ENCODE measurements around the gene TLL2.

- no peak for TF ChIP-seq CTCF (conservative IDR thresholded peaks at IDR 0.05; ENCODE audit: low read depth, low read length)
- TF ChIP-seq EZH2 (IDR thresholded peaks at IDR 0.05; ENCODE audit: borderline replicate concordance, low read depth, low read length, poor library complexity, severe bottlenecking): no peak
Observed at GRCh38 chr10:96371356-96371755, 142.4 kb downstream of the TLL2 start.
